Measurements from ENCODE around the gene FMR1.

DNA sequence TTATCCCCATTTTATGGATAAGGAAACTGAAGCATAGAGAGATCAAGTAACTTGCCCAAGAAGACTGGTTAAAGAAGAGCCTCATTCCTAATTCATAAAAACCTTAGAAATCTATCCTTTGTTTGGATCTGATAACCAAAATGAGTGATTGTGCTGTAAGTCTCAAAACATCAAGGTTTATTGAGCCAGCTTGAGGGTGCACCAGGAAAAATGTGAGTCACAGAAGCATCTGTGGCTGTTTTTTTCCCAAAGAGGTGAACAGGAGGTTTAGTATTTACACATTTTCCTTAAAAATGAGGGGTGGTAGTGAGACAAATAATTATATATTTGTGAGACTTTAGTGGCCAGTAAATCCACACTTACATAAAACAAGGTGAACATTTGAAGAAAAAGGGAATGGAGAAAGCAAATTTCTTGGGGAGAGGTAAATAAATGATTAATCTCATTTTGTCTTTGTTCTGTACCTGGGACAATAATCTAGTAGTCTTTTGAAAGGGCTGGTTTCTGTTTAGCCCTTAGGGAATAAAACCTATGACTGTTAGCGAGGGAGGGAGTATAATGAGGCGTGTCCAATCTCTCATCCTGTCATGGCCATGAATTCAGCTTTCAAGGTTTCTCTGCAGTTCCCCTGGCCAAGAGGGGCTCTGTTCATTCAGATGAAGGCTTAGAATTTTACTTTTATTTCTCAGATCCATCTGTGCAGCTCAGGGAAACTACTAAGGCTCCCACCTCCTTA lies 12.2 kb upstream of the FMR1 start:
- no peak for TF ChIP-seq CTCF (IDR thresholded peaks at IDR 0.05)
- no peak for TF ChIP-seq POLR2A (IDR thresholded peaks at IDR 0.05)

Measured in right lobe of liver (tissue), 4 donors.